ENCODE results near the gene MBNL1.

Gene MBNL1

GRCh38 chr3:152227027-152227426 is 41.7 kb upstream of the MBNL1 start:
- no peak for TF ChIP-seq EZH2phosphoT487 (IDR thresholded peaks at IDR 0.05; ENCODE audit: borderline replicate concordance, low read length)
- TF ChIP-seq, protein P1, sequence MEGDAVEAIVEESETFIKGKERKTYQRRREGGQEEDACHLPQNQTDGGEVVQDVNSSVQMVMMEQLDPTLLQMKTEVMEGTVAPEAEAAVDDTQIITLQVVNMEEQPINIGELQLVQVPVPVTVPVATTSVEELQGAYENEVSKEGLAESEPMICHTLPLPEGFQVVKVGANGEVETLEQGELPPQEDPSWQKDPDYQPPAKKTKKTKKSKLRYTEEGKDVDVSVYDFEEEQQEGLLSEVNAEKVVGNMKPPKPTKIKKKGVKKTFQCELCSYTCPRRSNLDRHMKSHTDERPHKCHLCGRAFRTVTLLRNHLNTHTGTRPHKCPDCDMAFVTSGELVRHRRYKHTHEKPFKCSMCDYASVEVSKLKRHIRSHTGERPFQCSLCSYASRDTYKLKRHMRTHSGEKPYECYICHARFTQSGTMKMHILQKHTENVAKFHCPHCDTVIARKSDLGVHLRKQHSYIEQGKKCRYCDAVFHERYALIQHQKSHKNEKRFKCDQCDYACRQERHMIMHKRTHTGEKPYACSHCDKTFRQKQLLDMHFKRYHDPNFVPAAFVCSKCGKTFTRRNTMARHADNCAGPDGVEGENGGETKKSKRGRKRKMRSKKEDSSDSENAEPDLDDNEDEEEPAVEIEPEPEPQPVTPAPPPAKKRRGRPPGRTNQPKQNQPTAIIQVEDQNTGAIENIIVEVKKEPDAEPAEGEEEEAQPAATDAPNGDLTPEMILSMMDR (IDR thresholded peaks at IDR 0.05; ENCODE audit: low read depth, low read length, poor library complexity, severe bottlenecking): no peak
- Histone ChIP-seq H3F3A (ENCODE audit: control insufficient read depth, insufficient read depth) (peaks cover 2% of the 10 kb centered on the region; the same call in 1 of the 2 replicates), H3K9me2 (replicated peaks; ENCODE audit: control insufficient read depth, low read length) (no peaks in the 10 kb centered on the region), H3K4me3 (ENCODE audit: low read length) (no peak overlapping the region), H3K27me3 (ENCODE audit: control insufficient read depth, low read length) (no peaks in the 10 kb centered on the region), H3K4me1 (ENCODE audit: control insufficient read depth, low read length) (peaks cover 32% of the 10 kb centered on the region), H3K27ac (ENCODE audit: low read depth, low read length) (no peak overlapping the region), H3K4me2 (ENCODE audit: low read length) (no peak overlapping the region), H3K79me2 (ENCODE audit: control insufficient read depth, low read length) (no peaks in the 10 kb centered on the region), H3K9me3 (ENCODE audit: control insufficient read depth, insufficient read depth, low read length) (no peaks in the 10 kb centered on the region), H3K36me3 (ENCODE audit: control insufficient read depth, low read length) (no peaks in the 10 kb centered on the region), H4K20me1 (ENCODE audit: control insufficient read depth, insufficient read depth, low read depth, low read length) (no peaks in the 10 kb centered on the region)

GRCh38 chr3:152229692-152230091 is 39.0 kb upstream of the MBNL1 start:
- Histone ChIP-seq H4K20me1 (ENCODE audit: control insufficient read depth, insufficient read depth, low read depth, low read length) (no peaks in the 10 kb centered on the region), H3K79me2 (ENCODE audit: control insufficient read depth, low read length) (no peaks in the 10 kb centered on the region), H3K4me3 (ENCODE audit: low read length) (no peak overlapping the region), H3K9me3 (ENCODE audit: control insufficient read depth, insufficient read depth, low read length) (no peaks in the 10 kb centered on the region), H3K4me2 (ENCODE audit: low read length) (no peak overlapping the region), H3K27me3 (ENCODE audit: control insufficient read depth, low read length) (no peaks in the 10 kb centered on the region), H3K36me3 (ENCODE audit: control insufficient read depth, low read length) (no peaks in the 10 kb centered on the region), H3K4me1 (ENCODE audit: control insufficient read depth, low read length) (peaks cover 17% of the 10 kb centered on the region), H3K9me2 (replicated peaks; ENCODE audit: control insufficient read depth, low read length) (no peaks in the 10 kb centered on the region), H3F3A (ENCODE audit: control insufficient read depth, insufficient read depth) (no peaks in the 10 kb centered on the region), H3K27ac (ENCODE audit: low read depth, low read length) (no peak overlapping the region)
- TF ChIP-seq, protein P1 (IDR thresholded peaks at IDR 0.05; ENCODE audit: low read depth, low read length, poor library complexity, severe bottlenecking): no peak
- TF ChIP-seq EZH2phosphoT487 (IDR thresholded peaks at IDR 0.05; ENCODE audit: borderline replicate concordance, low read length): no peak

DNA sequence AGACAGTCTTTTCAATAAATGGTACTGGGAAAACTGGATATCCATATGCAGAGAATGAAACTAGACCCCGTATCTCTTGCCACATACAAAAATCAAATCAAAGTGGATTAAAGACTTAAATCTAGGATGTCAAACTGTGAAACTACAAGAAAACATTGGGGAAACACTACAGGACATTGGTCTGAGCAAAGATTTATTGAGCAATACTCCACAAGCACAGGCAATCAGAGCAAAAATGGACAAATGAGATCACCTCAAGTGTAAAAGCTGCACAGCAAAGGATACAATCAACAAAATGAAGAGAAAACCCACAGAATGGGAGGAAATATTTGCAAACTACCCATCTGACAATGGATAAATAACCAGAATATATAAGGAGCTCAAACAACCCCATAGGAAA is 38.4 kb upstream of the MBNL1 start:
- Histone ChIP-seq H3K36me3 (ENCODE audit: control insufficient read depth, low read length) (no peaks in the 10 kb centered on the region), H3K4me2 (ENCODE audit: low read length) (no peak overlapping the region), H3K9me3 (ENCODE audit: control insufficient read depth, insufficient read depth, low read length) (no peaks in the 10 kb centered on the region), H3F3A (ENCODE audit: control insufficient read depth, insufficient read depth) (no peaks in the 10 kb centered on the region), H3K9me2 (replicated peaks; ENCODE audit: control insufficient read depth, low read length) (no peaks in the 10 kb centered on the region), H3K27me3 (ENCODE audit: control insufficient read depth, low read length) (no peaks in the 10 kb centered on the region), H3K4me1 (ENCODE audit: control insufficient read depth, low read length) (peaks cover 16% of the 10 kb centered on the region), H3K27ac (ENCODE audit: low read depth, low read length) (no peak overlapping the region), H3K4me3 (ENCODE audit: low read length) (no peak overlapping the region), H3K79me2 (ENCODE audit: control insufficient read depth, low read length) (no peaks in the 10 kb centered on the region), H4K20me1 (ENCODE audit: control insufficient read depth, insufficient read depth, low read depth, low read length) (no peaks in the 10 kb centered on the region)
- no peak for TF ChIP-seq EZH2phosphoT487 (IDR thresholded peaks at IDR 0.05; ENCODE audit: borderline replicate concordance, low read length)
- TF ChIP-seq, protein P1 (IDR thresholded peaks at IDR 0.05; ENCODE audit: low read depth, low read length, poor library complexity, severe bottlenecking): no peak

DNA sequence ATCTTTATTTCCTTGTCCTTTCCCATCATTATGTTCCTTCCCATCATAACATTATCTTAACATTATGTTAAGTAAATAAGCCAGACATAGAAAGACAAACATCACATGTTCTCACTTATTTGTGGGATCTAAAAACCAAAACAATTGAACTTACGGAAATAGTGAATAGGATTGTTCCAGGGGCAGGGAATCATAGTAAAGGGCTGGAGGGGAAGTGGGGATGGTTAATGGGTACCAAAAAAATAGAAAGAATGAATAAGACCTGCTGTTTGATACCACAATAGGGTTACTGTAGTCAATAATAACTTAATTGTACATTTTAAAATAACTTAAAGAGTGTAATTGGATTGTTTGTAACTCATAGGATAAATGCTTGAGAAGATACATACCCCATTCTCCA is 36.7 kb upstream of the MBNL1 start:
- no peaks in the 10 kb centered on the region for H3K27me3 ChIP-seq (ENCODE audit: control insufficient read depth, low read length)
- no peaks in the 10 kb centered on the region for H3K36me3 ChIP-seq (ENCODE audit: control insufficient read depth, low read length)
- no peak overlapping the region for H3K4me3 ChIP-seq (ENCODE audit: low read length)
- H3K9me3 ChIP-seq (ENCODE audit: control insufficient read depth, insufficient read depth, low read length): no peaks in the 10 kb centered on the region
- H3K79me2 ChIP-seq (ENCODE audit: control insufficient read depth, low read length): no peaks in the 10 kb centered on the region
- H3K27ac ChIP-seq (ENCODE audit: low read depth, low read length): no peak overlapping the region
- H3K9me2 ChIP-seq (replicated peaks; ENCODE audit: control insufficient read depth, low read length): no peaks in the 10 kb centered on the region
- H3F3A ChIP-seq (ENCODE audit: control insufficient read depth, insufficient read depth): no peaks in the 10 kb centered on the region
- no peaks in the 10 kb centered on the region for H4K20me1 ChIP-seq (ENCODE audit: control insufficient read depth, insufficient read depth, low read depth, low read length)
- no peak for TF ChIP-seq EZH2phosphoT487 (IDR thresholded peaks at IDR 0.05; ENCODE audit: borderline replicate concordance, low read length)
- TF ChIP-seq, protein P1 (IDR thresholded peaks at IDR 0.05; ENCODE audit: low read depth, low read length, poor library complexity, severe bottlenecking): no peak
- peaks cover 20% of the 10 kb centered on the region for H3K4me1 ChIP-seq (ENCODE audit: control insufficient read depth, low read length)
- no peak overlapping the region for H3K4me2 ChIP-seq (ENCODE audit: low read length)
